ENCODE results near the gene ZNF574. TPM values are rescaled to one million over a fixed set of nuclear protein-coding genes. Genes with fewer than 3 reads are reported as not detected.

The ZNF574 gene
- total and polyA plus RNA-seq, 2 experiments from 2014 or later: 19.4 to 61.2 TPM

DNA sequence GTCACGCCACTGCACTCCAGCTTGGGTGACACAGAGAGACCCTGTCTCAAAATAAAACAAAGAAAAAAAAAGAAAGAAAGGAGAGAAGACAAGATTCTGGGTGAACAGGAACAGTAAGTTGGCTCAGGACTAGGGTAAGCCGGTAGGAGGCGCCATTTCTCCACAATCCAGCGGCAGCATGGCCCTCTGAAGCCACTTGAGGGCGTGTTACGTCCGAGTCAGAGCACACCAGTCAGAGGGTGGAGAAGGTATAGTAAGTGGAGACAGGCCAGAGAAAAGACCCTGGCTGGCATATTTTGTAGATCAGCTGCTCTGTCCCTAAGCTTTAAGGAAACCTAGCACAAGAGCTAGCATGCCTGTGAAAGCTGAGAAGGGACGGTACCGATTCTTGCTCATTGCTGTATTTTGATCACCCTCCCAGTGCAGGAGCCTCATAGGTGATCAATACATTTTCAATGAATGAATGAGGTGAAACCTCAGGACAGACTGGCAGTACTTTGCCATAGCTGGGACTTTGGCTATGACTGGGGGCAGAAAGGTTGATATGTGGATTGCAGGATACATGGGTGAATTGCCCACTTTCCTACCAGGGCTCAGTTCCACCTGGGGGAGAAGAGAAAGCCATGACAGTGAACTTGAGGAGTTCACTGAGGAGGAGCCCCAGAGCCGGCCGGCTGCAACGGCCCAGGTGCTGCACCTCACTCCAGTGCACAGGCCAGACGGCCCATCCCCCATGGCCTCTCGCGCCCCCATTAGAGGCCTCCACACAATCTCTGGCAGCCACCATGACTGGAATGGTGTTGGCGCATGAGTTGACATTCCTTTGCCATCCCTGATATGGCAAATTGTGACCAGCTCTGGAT is 32.8 kb downstream of the ZNF574 start:
- 0 out of 2 replicates have a peak, but pooled peaks cover 7% of the 10 kb centered on the region for H3F3A ChIP-seq (replicated peaks; ENCODE audit: low read depth)
- Mint-ChIP-seq H3K27ac (0 out of 2 replicates have a peak overlapping the region, but pooled peaks have one; percentile 21), H3K9me3 (no peaks in the 10 kb centered on the region), H3K4me3 (no peak overlapping the region; the same call in 2 of the 3 replicates), H3K36me3 (ENCODE audit: low read depth) (no peaks in the 10 kb centered on the region), H3K4me1 (peaks cover 22% of the 10 kb centered on the region), H3K27me3 (ENCODE audit: insufficient read depth, low read depth, poor library complexity) (peaks cover 18% of the 10 kb centered on the region)
- peak overlapping the region; percentile 52 for H3K4me2 ChIP-seq
- H3K27me3 ChIP-seq (ENCODE audit: insufficient read depth): no peaks in the 10 kb centered on the region; the same call in 1 of the 2 replicates
- no peaks in the 10 kb centered on the region for H3K9me2 ChIP-seq (ENCODE audit: insufficient read depth)
- H2AFZ ChIP-seq: peak overlapping the region; percentile 23; the same call in 1 of the 2 replicates
- H3K36me3 ChIP-seq (ENCODE audit: insufficient read depth): no peaks in the 10 kb centered on the region
- TF ChIP-seq, protein P1, sequence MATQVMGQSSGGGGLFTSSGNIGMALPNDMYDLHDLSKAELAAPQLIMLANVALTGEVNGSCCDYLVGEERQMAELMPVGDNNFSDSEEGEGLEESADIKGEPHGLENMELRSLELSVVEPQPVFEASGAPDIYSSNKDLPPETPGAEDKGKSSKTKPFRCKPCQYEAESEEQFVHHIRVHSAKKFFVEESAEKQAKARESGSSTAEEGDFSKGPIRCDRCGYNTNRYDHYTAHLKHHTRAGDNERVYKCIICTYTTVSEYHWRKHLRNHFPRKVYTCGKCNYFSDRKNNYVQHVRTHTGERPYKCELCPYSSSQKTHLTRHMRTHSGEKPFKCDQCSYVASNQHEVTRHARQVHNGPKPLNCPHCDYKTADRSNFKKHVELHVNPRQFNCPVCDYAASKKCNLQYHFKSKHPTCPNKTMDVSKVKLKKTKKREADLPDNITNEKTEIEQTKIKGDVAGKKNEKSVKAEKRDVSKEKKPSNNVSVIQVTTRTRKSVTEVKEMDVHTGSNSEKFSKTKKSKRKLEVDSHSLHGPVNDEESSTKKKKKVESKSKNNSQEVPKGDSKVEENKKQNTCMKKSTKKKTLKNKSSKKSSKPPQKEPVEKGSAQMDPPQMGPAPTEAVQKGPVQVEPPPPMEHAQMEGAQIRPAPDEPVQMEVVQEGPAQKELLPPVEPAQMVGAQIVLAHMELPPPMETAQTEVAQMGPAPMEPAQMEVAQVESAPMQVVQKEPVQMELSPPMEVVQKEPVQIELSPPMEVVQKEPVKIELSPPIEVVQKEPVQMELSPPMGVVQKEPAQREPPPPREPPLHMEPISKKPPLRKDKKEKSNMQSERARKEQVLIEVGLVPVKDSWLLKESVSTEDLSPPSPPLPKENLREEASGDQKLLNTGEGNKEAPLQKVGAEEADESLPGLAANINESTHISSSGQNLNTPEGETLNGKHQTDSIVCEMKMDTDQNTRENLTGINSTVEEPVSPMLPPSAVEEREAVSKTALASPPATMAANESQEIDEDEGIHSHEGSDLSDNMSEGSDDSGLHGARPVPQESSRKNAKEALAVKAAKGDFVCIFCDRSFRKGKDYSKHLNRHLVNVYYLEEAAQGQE (IDR thresholded peaks at IDR 0.05; ENCODE audit: unreplicated experiment): no peak
- TF ChIP-seq ZNF331 (CRISPR knock-in tag; IDR thresholded peaks at IDR 0.05; ENCODE audit: low read depth) (no peak), CREB1 (CRISPR knock-in tag; IDR thresholded peaks at IDR 0.05; ENCODE audit: low read depth) (peak; percentile 39; the same call in 1 of the 2 replicates), NANOG (IDR thresholded peaks at IDR 0.05; ENCODE audit: borderline replicate concordance) (no peak), JUNB (IDR thresholded peaks at IDR 0.05; ENCODE audit: unreplicated experiment) (no peak)
- TF ChIP-seq, protein P2, sequence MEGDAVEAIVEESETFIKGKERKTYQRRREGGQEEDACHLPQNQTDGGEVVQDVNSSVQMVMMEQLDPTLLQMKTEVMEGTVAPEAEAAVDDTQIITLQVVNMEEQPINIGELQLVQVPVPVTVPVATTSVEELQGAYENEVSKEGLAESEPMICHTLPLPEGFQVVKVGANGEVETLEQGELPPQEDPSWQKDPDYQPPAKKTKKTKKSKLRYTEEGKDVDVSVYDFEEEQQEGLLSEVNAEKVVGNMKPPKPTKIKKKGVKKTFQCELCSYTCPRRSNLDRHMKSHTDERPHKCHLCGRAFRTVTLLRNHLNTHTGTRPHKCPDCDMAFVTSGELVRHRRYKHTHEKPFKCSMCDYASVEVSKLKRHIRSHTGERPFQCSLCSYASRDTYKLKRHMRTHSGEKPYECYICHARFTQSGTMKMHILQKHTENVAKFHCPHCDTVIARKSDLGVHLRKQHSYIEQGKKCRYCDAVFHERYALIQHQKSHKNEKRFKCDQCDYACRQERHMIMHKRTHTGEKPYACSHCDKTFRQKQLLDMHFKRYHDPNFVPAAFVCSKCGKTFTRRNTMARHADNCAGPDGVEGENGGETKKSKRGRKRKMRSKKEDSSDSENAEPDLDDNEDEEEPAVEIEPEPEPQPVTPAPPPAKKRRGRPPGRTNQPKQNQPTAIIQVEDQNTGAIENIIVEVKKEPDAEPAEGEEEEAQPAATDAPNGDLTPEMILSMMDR (conservative IDR thresholded peaks at IDR 0.05; ENCODE audit: low read depth in 2 of 2): peak; percentile 100
- peaks cover 7% of the 10 kb centered on the region for H3K4me1 ChIP-seq (ENCODE audit: insufficient read depth)
- no peaks in the 10 kb centered on the region for H3K79me2 ChIP-seq (replicated peaks; ENCODE audit: insufficient read depth)
- peak; percentile 97 for ATAC-seq
- H4K20me1 ChIP-seq (replicated peaks; ENCODE audit: insufficient read depth): no peaks in the 10 kb centered on the region
- no peak overlapping the region for H3K4me3 ChIP-seq
- peak; percentile 96 for DNase-seq (ENCODE audit: low spot score)
- no peak overlapping the region for H3K27ac ChIP-seq (ENCODE audit: low read depth)

DNA sequence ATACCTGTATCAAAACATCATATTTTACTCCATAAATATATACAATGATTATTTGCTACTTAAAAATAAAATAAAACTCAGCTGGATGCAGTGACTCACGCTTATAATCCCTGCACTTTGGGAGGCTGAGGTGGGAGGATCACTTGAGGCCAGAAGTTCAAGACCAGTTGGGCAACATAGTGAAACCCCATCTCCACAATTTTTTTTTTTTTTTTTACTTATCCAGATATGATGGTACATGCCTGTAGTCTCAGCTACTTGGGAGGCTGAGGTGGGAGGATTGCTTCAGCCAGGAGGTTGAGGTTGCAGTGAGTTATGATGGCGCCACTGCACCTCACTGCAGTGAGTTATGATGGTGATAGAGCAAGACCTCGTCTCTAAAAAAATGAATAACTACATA is 33.9 kb downstream of the ZNF574 start:
- no peak for ATAC-seq
- H3K27me3 Mint-ChIP-seq (ENCODE audit: insufficient read depth, low read depth, poor library complexity): peaks cover 19% of the 10 kb centered on the region
- H3K9me3 Mint-ChIP-seq: no peaks in the 10 kb centered on the region
- TF ChIP-seq STAT1 (IDR thresholded peaks at IDR 0.05; ENCODE audit: unreplicated experiment): no peak
- no peak for TF ChIP-seq EZH2 (IDR thresholded peaks at IDR 0.05; ENCODE audit: low read depth, unreplicated experiment)
- no peak for TF ChIP-seq NANOG (IDR thresholded peaks at IDR 0.05; ENCODE audit: borderline replicate concordance)
- no peak for TF ChIP-seq ZNF114 (CRISPR knock-in tag; IDR thresholded peaks at IDR 0.05)

More for the DNA sequence above, 33.9 kb downstream of the ZNF574 start:
- DNase-seq (ENCODE audit: low spot score): no peak
- H3K36me3 Mint-ChIP-seq (ENCODE audit: low read depth): no peaks in the 10 kb centered on the region
- no peaks in the 10 kb centered on the region for H3K79me2 ChIP-seq (replicated peaks; ENCODE audit: insufficient read depth)
- H3K27ac Mint-ChIP-seq: no peak overlapping the region
- peaks cover 31% of the 10 kb centered on the region for H3K4me1 Mint-ChIP-seq
- no peaks in the 10 kb centered on the region for H4K20me1 ChIP-seq (replicated peaks; ENCODE audit: insufficient read depth)
- no peaks in the 10 kb centered on the region; the same call in 1 of the 2 replicates for H3K27me3 ChIP-seq (ENCODE audit: insufficient read depth)
- no peaks in the 10 kb centered on the region for H3K36me3 ChIP-seq (ENCODE audit: insufficient read depth)
- H3F3A ChIP-seq (replicated peaks; ENCODE audit: low read depth): 0 out of 2 replicates have a peak, but pooled peaks cover 7% of the 10 kb centered on the region
- H3K4me3 Mint-ChIP-seq: no peak overlapping the region
- peaks cover 15% of the 10 kb centered on the region for H3K4me1 ChIP-seq (ENCODE audit: insufficient read depth)
- H3K4me2 ChIP-seq: no peak overlapping the region
- H2AFZ ChIP-seq: no peak overlapping the region
- H3K27ac ChIP-seq (ENCODE audit: low read depth): no peak overlapping the region
- H3K4me3 ChIP-seq: no peak overlapping the region
- H3K9me2 ChIP-seq (ENCODE audit: insufficient read depth): no peaks in the 10 kb centered on the region
